IMR-90 (cell line): Measurements from ENCODE around the gene ADAMTS14. TPM values are rescaled to one million over a fixed set of nuclear protein-coding genes. Genes with fewer than 3 reads are reported as not detected.

ENCODE experiments used
- ATAC-seq: fragments of 200-7000 bp; cut with Tn5 transposase; 2 replicates; pipeline ENCODE4 v1.9.1; 2020; ENCODE audit warnings: low read depth, mild to moderate bottlenecking, moderate library complexity
- BruUV-seq: library from RNA; stranded (reverse); fragments of 400-500 nt; replicated peaks from 2 replicates; lab custom pipeline; 2021; lab: Mats Ljungman, UMichigan
- CTCF ChIA-PET: fragments of 300-600 bp; formaldehyde crosslinking; extraction: SDS; loops from one replicate; lab custom pipeline; 2021; ENCODE audit warnings: antibody characterized with exemption; lab: Yijun Ruan, JAX
- POLR2A ChIA-PET: fragments of 300-600 bp; sonication (Branson Sonifier 250); formaldehyde crosslinking; loops from one replicate; lab custom pipeline; 2022; ENCODE audit warnings: antibody characterized with exemption; ENCODE audit not compliant: unreplicated experiment; lab: Charles Lee
- DNase-seq: peaks from one replicate; pipeline ENCODE4 v3.0.0; 2013
- H2AFZ ChIP-seq: replicated peaks from 2 replicates; pipeline ENCODE3; 2013; ENCODE audit warnings: low read length, mild to moderate bottlenecking; ENCODE audit not compliant: poor library complexity
- H2AK5ac ChIP-seq: 2 replicates; pipeline ENCODE4 v1.6.1; 2013; ENCODE audit warnings: low read depth, low read length, inconsistent platforms
- H2AK9ac ChIP-seq: replicated peaks from 2 replicates; pipeline ENCODE3; 2013; ENCODE audit warnings: mild to moderate bottlenecking, low read depth, low read length, moderate library complexity; ENCODE audit not compliant: poor library complexity
- H2BK120ac ChIP-seq: 2 replicates; pipeline ENCODE4 v1.6.1; 2013; ENCODE audit warnings: low read depth, low read length, inconsistent platforms
- H2BK15ac ChIP-seq: 3 replicates; pipeline ENCODE4 v1.6.1; 2013; ENCODE audit warnings: low read depth, low read length, inconsistent platforms
- H2BK20ac ChIP-seq: 2 replicates; pipeline ENCODE4 v1.6.1; 2013; ENCODE audit warnings: low read depth, mild to moderate bottlenecking, inconsistent platforms, low read length, moderate library complexity
- H2BK5ac ChIP-seq: 2 replicates; pipeline ENCODE4 v1.6.1; 2013; ENCODE audit warnings: mild to moderate bottlenecking, low read depth, low read length, inconsistent platforms; ENCODE audit not compliant: poor library complexity, severe bottlenecking
- H3K14ac ChIP-seq: replicated peaks from 2 replicates; pipeline ENCODE4 v1.6.1; 2013; ENCODE audit warnings: low read depth, low read length, inconsistent platforms
- H3K18ac ChIP-seq: 2 replicates; pipeline ENCODE4 v1.6.1; 2013; ENCODE audit warnings: low read depth, low read length, control low read depth
- H3K23ac ChIP-seq: 2 replicates; pipeline ENCODE4 v1.6.1; 2013; ENCODE audit warnings: low read depth, low read length, inconsistent platforms
- H3K27ac ChIP-seq: 2 replicates; pipeline ENCODE4 v1.5.1; 2013; ENCODE audit warnings: mild to moderate bottlenecking, control low read depth, low read length; ENCODE audit not compliant: insufficient read depth
- H3K27me3 ChIP-seq: 2 replicates; pipeline ENCODE4 v1.6.1; 2013; ENCODE audit warnings: low read length; ENCODE audit not compliant: control insufficient read depth, insufficient read depth
- H3K36me3 ChIP-seq: 2 replicates; pipeline ENCODE4 v1.6.1; 2013; ENCODE audit warnings: low read length, mixed read lengths; ENCODE audit not compliant: control insufficient read depth, insufficient read depth
- H3K4ac ChIP-seq: 2 replicates; pipeline ENCODE4 v1.6.1; 2013; ENCODE audit warnings: low read depth, low read length, inconsistent platforms
- H3K4me1 ChIP-seq: 2 replicates; pipeline ENCODE4 v1.6.1; 2013; ENCODE audit warnings: low read length, mixed read lengths; ENCODE audit not compliant: control insufficient read depth, insufficient read depth
- H3K4me2 ChIP-seq: 2 replicates; pipeline ENCODE4 v1.6.1; 2013; ENCODE audit warnings: low read depth, mild to moderate bottlenecking, control low read depth, low read length, moderate library complexity
- H3K4me3 ChIP-seq: 2 replicates; pipeline ENCODE4 v1.5.1; 2013; ENCODE audit warnings: low read depth, mild to moderate bottlenecking, control low read depth, low read length, moderate library complexity; ENCODE audit not compliant: insufficient read depth
- H3K56ac ChIP-seq: 2 replicates; pipeline ENCODE4 v1.6.1; 2013; ENCODE audit warnings: low read length, inconsistent platforms; ENCODE audit not compliant: insufficient read depth; ENCODE audit errors: extremely low read depth
- H3K79me1 ChIP-seq, 2 experiments: 2 replicates each; pipeline ENCODE4 v1.6.1; 2013; ENCODE audit warnings: low read length in 2 of 2, inconsistent platforms in 1 of 2, low read depth in 1 of 2
- H3K9ac ChIP-seq: 2 replicates; pipeline ENCODE4 v1.6.1; 2013; ENCODE audit warnings: low read depth, low read length, control low read depth
- H3K9me1 ChIP-seq: 2 replicates; pipeline ENCODE4 v1.6.1; 2013; ENCODE audit warnings: low read length, inconsistent platforms; ENCODE audit not compliant: insufficient read depth
- H3K9me3 ChIP-seq: 2 replicates; pipeline ENCODE4 v1.6.1; 2013; ENCODE audit warnings: low read length; ENCODE audit not compliant: control insufficient read depth, insufficient read depth
- H4K20me1 ChIP-seq: 2 replicates; pipeline ENCODE4 v1.6.1; 2013; ENCODE audit warnings: low read length, inconsistent platforms; ENCODE audit not compliant: insufficient read depth
- H4K5ac ChIP-seq: 2 replicates; pipeline ENCODE4 v1.6.1; 2013; ENCODE audit warnings: mild to moderate bottlenecking, low read depth, low read length, control low read depth
- H4K8ac ChIP-seq, 2 experiments: 2 replicates each; pipeline ENCODE4 v1.6.1; 2013; ENCODE audit warnings: low read depth in 2 of 2, low read length in 2 of 2, control low read depth in 1 of 2, inconsistent platforms in 1 of 2
- H4K91ac ChIP-seq: 2 replicates; pipeline ENCODE4 v1.6.1; 2013; ENCODE audit warnings: low read depth, low read length, inconsistent platforms; ENCODE audit not compliant: insufficient read depth
- BHLHE40 ChIP-seq: fragments of 150-350 bp; IDR thresholded peaks from 2 replicates; pipeline ENCODE4 v1.6.1; 2016; ENCODE audit warnings: mild to moderate bottlenecking, low read depth, low read length
- CEBPB ChIP-seq: IDR thresholded peaks from 2 replicates; pipeline ENCODE4 v1.6.1; 2012; ENCODE audit warnings: low read depth, low read length, improper control_type of control experiment
- CHD1 ChIP-seq: IDR thresholded peaks from 2 replicates; pipeline ENCODE4 v1.6.1; 2012; ENCODE audit warnings: low read depth, low read length, improper control_type of control experiment
- CTCF ChIP-seq: conservative IDR thresholded peaks from 2 replicates; pipeline ENCODE4 v1.5.1; 2012; ENCODE audit warnings: mild to moderate bottlenecking, low read depth, low read length, improper control_type of control experiment
- ELK1 ChIP-seq: fragments of 150-350 bp; IDR thresholded peaks from 2 replicates; pipeline ENCODE4 v1.6.1; 2016; ENCODE audit warnings: low read depth, mild to moderate bottlenecking, low read length, moderate library complexity, borderline replicate concordance
- FOS ChIP-seq: fragments of 150-350 bp; IDR thresholded peaks from 2 replicates; pipeline ENCODE4 v1.6.1; 2016; ENCODE audit warnings: low read depth, low read length
- MAZ ChIP-seq: IDR thresholded peaks from 2 replicates; pipeline ENCODE4 v1.6.1; 2012; ENCODE audit warnings: low read depth, mild to moderate bottlenecking, low read length, improper control_type of control experiment, moderate library complexity, borderline replicate concordance
- POLR2A ChIP-seq: IDR thresholded peaks from 2 replicates; pipeline ENCODE4 v1.6.1; 2012; ENCODE audit warnings: mild to moderate bottlenecking, low read depth, low read length
- RCOR1 ChIP-seq: IDR thresholded peaks from 2 replicates; pipeline ENCODE4 v1.6.1; 2012; ENCODE audit warnings: mild to moderate bottlenecking, low read length, improper control_type of control experiment; ENCODE audit not compliant: insufficient replicate concordance
- RFX5 ChIP-seq: IDR thresholded peaks from 2 replicates; pipeline ENCODE4 v1.8.0; 2012; ENCODE audit warnings: low read depth, mild to moderate bottlenecking, low read length, moderate library complexity
- SMC3 ChIP-seq: fragments of 150-350 bp; IDR thresholded peaks from 2 replicates; pipeline ENCODE4 v1.6.1; 2016; ENCODE audit warnings: low read depth, mild to moderate bottlenecking, antibody characterized with exemption, low read length, moderate library complexity
- WGBS, 2 experiments: methylation state at CpG; one replicate each; pipeline versions ENCODE4 v1.1.5 to v1.1.7; 2013; ENCODE audit warnings: missing lambda C conversion rate in 2 of 2; ENCODE audit not compliant: insufficient read length in 1 of 2; ENCODE audit errors: extremely low coverage in 2 of 2; 5-methylcytosine and 5-hydroxymethylcytosine counted together
- dilution Hi-C: fragments of 300-500 bp; cut with HindIII; formaldehyde crosslinking; loops from one replicate; pipeline ENCODE4 v1.14.3; 2018; ENCODE audit warnings: low sequenced_read_pairs; ENCODE audit not compliant: unreplicated experiment
- in situ Hi-C: fragments of 300-500 bp; cut with MboI; formaldehyde crosslinking; loops from 3 replicates; pipeline ENCODE4 v1.14.3; 2019; ENCODE audit warnings: low sequenced_read_pairs, inconsistent platforms, mixed read lengths
- intact Hi-C: fragments of 100-400 bp; cut with micrococcal nuclease; formaldehyde crosslinking; loops from 2 replicates; pipeline ENCODE4 v1.10.0; 2022
- polyA plus RNA-seq, 3 experiments: library from polyadenylated mRNA; depleted of rRNA; stranded (reverse); fragments of >200 nt; gene quantifications; 2 replicates each; pipeline ENCODE4 v1.2.3, GENCODE V29; 2012; ENCODE audit warnings: low replicate concordance in 1 of 3
- total RNA-seq: library from RNA; depleted of rRNA; stranded (reverse); fragments of >200 nt; gene quantifications from 2 replicates; pipeline ENCODE4 v1.2.3, GENCODE V29; 2012
- TF ChIP-seq, protein P1 (sequence below): fragments of 150-350 bp; IDR thresholded peaks from 2 replicates; pipeline ENCODE4 v1.6.1; 2017; ENCODE audit warnings: mild to moderate bottlenecking, antibody characterized with exemption, low read length, low read depth

ADAMTS14 gene
- total and polyA plus RNA-seq, 2 of the 4 experiments (the other 2 are of a cell fraction) = under 0.01 to 0.31 TPM

DNA sequence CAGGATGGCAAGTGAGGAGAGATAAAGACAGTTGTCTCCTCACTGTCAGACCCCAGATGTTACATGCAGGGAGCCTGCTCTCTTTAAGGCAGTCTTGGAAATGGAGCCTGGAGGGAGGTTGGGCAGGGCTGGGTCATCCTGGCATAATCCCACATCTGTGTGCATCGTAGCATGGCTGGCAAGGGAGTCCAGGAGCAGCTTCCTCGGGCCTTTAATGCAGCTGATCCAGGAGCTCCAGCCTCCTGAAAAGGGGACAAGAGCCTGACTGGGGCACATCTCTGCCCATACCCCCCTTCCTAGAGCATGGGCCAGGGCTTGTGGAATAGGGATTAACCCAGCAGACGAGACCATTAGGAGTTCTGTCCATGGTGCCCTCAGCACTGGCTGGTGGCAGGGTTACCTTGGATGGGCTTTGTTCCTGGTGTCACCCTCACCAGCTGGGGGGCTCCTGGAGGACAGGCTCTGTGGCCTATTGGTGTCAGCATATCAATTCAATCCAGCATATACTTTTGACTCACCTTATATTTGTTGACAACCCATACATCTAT is 77.9 kb downstream of the ADAMTS14 start:
- Histone ChIP-seq H3K4me1 (no peaks in the 10 kb centered on the region), H3K9ac (no peak overlapping the region), H3K14ac (no peak overlapping the region), H3K4me3 (no peak overlapping the region), H2BK5ac (no peak overlapping the region), H2AK5ac (no peak overlapping the region), H3K79me1 (no peaks in the 10 kb centered on the region), H3K9me1 (no peaks in the 10 kb centered on the region), H3K56ac (no peak overlapping the region), H3K36me3 (no peaks in the 10 kb centered on the region), H4K91ac (no peak overlapping the region), H3K18ac (no peak overlapping the region), H3K4me2 (no peak overlapping the region), H3K4ac (no peak overlapping the region), H3K27ac (no peak overlapping the region), H3K23ac (no peak overlapping the region), H3K9me3 (peaks cover 3% of the 10 kb centered on the region), H2AK9ac (no peak overlapping the region), H2BK20ac (no peak overlapping the region), H4K5ac (no peak overlapping the region), H2AFZ (no peak overlapping the region), H2BK120ac (no peak overlapping the region), H3K27me3 (peaks cover 7% of the 10 kb centered on the region), H4K20me1 (no peaks in the 10 kb centered on the region), H4K8ac (no peak overlapping the region), H2BK15ac (no peak overlapping the region)
- intact Hi-C loops = no loop called here
- TF ChIP-seq POLR2A (no peak), CEBPB (no peak), MAZ (no peak), BHLHE40 (no peak), SMC3 (no peak), ELK1 (no peak), FOS (no peak), RFX5 (no peak), RCOR1 (no peak), CTCF (no peak), CHD1 (no peak)
- TF ChIP-seq, protein P1, sequence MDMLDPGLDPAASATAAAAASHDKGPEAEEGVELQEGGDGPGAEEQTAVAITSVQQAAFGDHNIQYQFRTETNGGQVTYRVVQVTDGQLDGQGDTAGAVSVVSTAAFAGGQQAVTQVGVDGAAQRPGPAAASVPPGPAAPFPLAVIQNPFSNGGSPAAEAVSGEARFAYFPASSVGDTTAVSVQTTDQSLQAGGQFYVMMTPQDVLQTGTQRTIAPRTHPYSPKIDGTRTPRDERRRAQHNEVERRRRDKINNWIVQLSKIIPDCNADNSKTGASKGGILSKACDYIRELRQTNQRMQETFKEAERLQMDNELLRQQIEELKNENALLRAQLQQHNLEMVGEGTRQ = no peak
- ChIA-PET POLR2A (no interaction called here), CTCF (no interaction called here)
- no peak for ATAC-seq
- dilution Hi-C loops = no loop called here
- no TSS peak for BruUV-seq
- 0% methylated on average over 1 of the region's 3 CpGs; no CpG with 5 or more reads in 1 of the 2 experiments for WGBS, 2 experiments
- no peak for DNase-seq
- in situ Hi-C loops = no loop called here
